HepG2 (cell line): ENCODE results near the gene EDEM1. TPM values are rescaled to one million over a fixed set of nuclear protein-coding genes. Genes with fewer than 3 reads are reported as not detected.
A peak's percentile ranks its signal among the peaks of the same experiment; 100 is the strongest.

Experiments
- ATAC-seq: fragments of 200-7000 bp; cut with Tn5 transposase; 3 replicates; pipeline ENCODE4 v1.9.1; 2020; ENCODE audit warnings: mild to moderate bottlenecking, moderate library complexity
- BruUV-seq: library from RNA; stranded (reverse); fragments of 400-500 nt; replicated peaks from 2 replicates; lab custom pipeline; 2021; lab: Mats Ljungman, UMichigan
- CTCF ChIA-PET: fragments of 300-600 bp; formaldehyde crosslinking; extraction: SDS; loops from one replicate; lab custom pipeline; 2021; ENCODE audit warnings: low total read pairs, inconsistent platforms, low intra/inter-chr PET ratio; lab: Yijun Ruan, JAX
- POLR2A ChIA-PET: fragments of 350-600 bp; sonication (Branson Sonifier 250); formaldehyde crosslinking; loops from one replicate; lab custom pipeline; 2020; ENCODE audit warnings: antibody characterized with exemption, inconsistent platforms; lab: Yijun Ruan, JAX
- DNase-seq: peaks from one replicate; pipeline ENCODE4 v3.0.0-alpha.2; 2015; ENCODE audit warnings: low spot score
- FAIRE-seq: peaks from 3 replicates; lab custom pipeline; 2011; peaks lifted over from hg19 to GRCh38; lab: Jason Lieb, UNC
- H2AFZ ChIP-seq: one replicate; pipeline ENCODE4 v1.6.1; 2011; ENCODE audit warnings: low read length, inconsistent platforms
- H3K27ac ChIP-seq: fragments of 300-600 bp; 3 replicates; pipeline ENCODE4 v1.8.0; 2011; ENCODE audit warnings: mixed run types, mild to moderate bottlenecking, mixed read lengths, low read length, inconsistent platforms; ENCODE audit not compliant: insufficient read depth; ENCODE audit errors: extremely low read length
- H3K27me3 ChIP-seq, 2 experiments: fragments of 200-600 bp in 1 of 2; 2 replicates in 1 of 2; 3 replicates in 1 of 2; pipeline versions ENCODE4 v1.6.0 to v1.8.0; 2011; ENCODE audit warnings: low read length in 2 of 2, mild to moderate bottlenecking in 2 of 2, moderate library complexity in 2 of 2, inconsistent platforms in 1 of 2; ENCODE audit not compliant: insufficient read depth in 2 of 2, control insufficient read depth in 1 of 2
- H3K36me3 ChIP-seq, 2 experiments: fragments of 200-600 bp in 1 of 2; replicated peaks in 1 of 2; 2 replicates in 1 of 2; 3 replicates in 1 of 2; pipeline versions ENCODE4 v1.5.1 to v1.8.0; 2011; ENCODE audit warnings: low read length in 2 of 2, inconsistent platforms in 1 of 2; ENCODE audit not compliant: insufficient read depth in 2 of 2, control insufficient read depth in 1 of 2
- H3K4me1 ChIP-seq: 2 replicates; pipeline ENCODE4 v1.5.1; 2012; ENCODE audit warnings: low read length, inconsistent platforms; ENCODE audit not compliant: insufficient read depth
- H3K4me2 ChIP-seq: 2 replicates; pipeline ENCODE4 v1.6.0; 2011; ENCODE audit warnings: low read depth, low read length, inconsistent platforms
- H3K4me3 ChIP-seq, 3 experiments: fragments of 200-600 bp in 1 of 3; sonication (generic), shearing (Covaris generic) in 1 of 3; replicated peaks in 1 of 3; 2 replicates each; pipeline ENCODE4 v1.5.1; 2011 to 2016; ENCODE audit warnings: low read length in 3 of 3, inconsistent platforms in 2 of 3, low read depth in 2 of 3, mild to moderate bottlenecking in 2 of 3, control low read depth in 1 of 3, mixed read lengths in 1 of 3; ENCODE audit not compliant: insufficient read depth in 1 of 3
- H3K79me2 ChIP-seq: one replicate; pipeline ENCODE4 v1.6.1; 2011; ENCODE audit warnings: low read length, inconsistent platforms; ENCODE audit not compliant: insufficient read depth
- H3K9ac ChIP-seq: 2 replicates; pipeline ENCODE4 v1.6.0; 2011; ENCODE audit warnings: mild to moderate bottlenecking, low read depth, low read length, inconsistent platforms; ENCODE audit not compliant: insufficient read depth
- H3K9me3 ChIP-seq: 2 replicates; pipeline ENCODE4 v1.5.1; 2012; ENCODE audit warnings: mild to moderate bottlenecking, low read length
- H4K20me1 ChIP-seq: 2 replicates; pipeline ENCODE4 v1.6.0; 2011; ENCODE audit warnings: inconsistent platforms, mild to moderate bottlenecking, low read length, moderate library complexity; ENCODE audit not compliant: insufficient read depth
- ATF4 ChIP-seq, 2 experiments: fragments of 450-650 bp in 1 of 2; sonication (generic) in 1 of 2; formaldehyde crosslinking; IDR thresholded peaks; 2 replicates each; pipeline versions ENCODE4 v1.5.0 to v1.8.0; 2020 to 2022; ENCODE audit warnings: mild to moderate bottlenecking in 1 of 2, missing genetic modification reagents in 1 of 2
- ATF7 ChIP-seq, 2 experiments: fragments of 450-650 bp in 1 of 2; sonication (generic) in 1 of 2; formaldehyde crosslinking in 1 of 2; IDR thresholded peaks; 2 replicates each; pipeline versions ENCODE4 v1.4.0 to v1.6.1; 2016 to 2020; ENCODE audit warnings: antibody characterized with exemption in 1 of 2, mild to moderate bottlenecking in 1 of 2, missing genetic modification reagents in 1 of 2
- DMTF1 ChIP-seq: sonication (generic); formaldehyde crosslinking; IDR thresholded peaks from 2 replicates; pipeline ENCODE4 v1.4.0; 2020; ENCODE audit warnings: mild to moderate bottlenecking, missing genetic modification reagents
- GATAD2A ChIP-seq: IDR thresholded peaks from 2 replicates; pipeline ENCODE4 v1.6.1; 2016
- HOXA9 ChIP-seq: sonication (generic); formaldehyde crosslinking; IDR thresholded peaks from 2 replicates; pipeline ENCODE4 v1.8.1; 2022; ENCODE audit warnings: missing genetic modification reagents, mild to moderate bottlenecking, moderate library complexity, borderline replicate concordance
- IRF9 ChIP-seq: sonication (generic); formaldehyde crosslinking; IDR thresholded peaks from 2 replicates; pipeline ENCODE4 v1.8.0; 2022; ENCODE audit warnings: missing genetic modification reagents, mild to moderate bottlenecking, borderline replicate concordance
- JUN ChIP-seq: sonication (generic); formaldehyde crosslinking; IDR thresholded peaks from 2 replicates; pipeline ENCODE4 v1.4.0; 2020; ENCODE audit warnings: mild to moderate bottlenecking, missing genetic modification reagents
- NFIC ChIP-seq: IDR thresholded peaks from 2 replicates; pipeline ENCODE4 v1.6.1; 2012; ENCODE audit warnings: mild to moderate bottlenecking, low read length, inconsistent platforms
- RFX1 ChIP-seq: fragments of 450-650 bp; IDR thresholded peaks from 2 replicates; pipeline ENCODE4 v1.6.1; 2017
- SALL1 ChIP-seq: sonication (generic); formaldehyde crosslinking; IDR thresholded peaks from 2 replicates; pipeline ENCODE4 v1.8.0; 2022; ENCODE audit warnings: mild to moderate bottlenecking, missing genetic modification reagents
- SCMH1 ChIP-seq: sonication (generic); formaldehyde crosslinking; IDR thresholded peaks from 2 replicates; pipeline ENCODE4 v1.9.0; 2021; ENCODE audit warnings: missing genetic modification reagents, mild to moderate bottlenecking, borderline replicate concordance
- SP4 ChIP-seq: sonication (generic); formaldehyde crosslinking; IDR thresholded peaks from 2 replicates; pipeline ENCODE4 v1.8.1; 2023; ENCODE audit warnings: mild to moderate bottlenecking, missing genetic modification reagents
- SSRP1 ChIP-seq: IDR thresholded peaks from 2 replicates; pipeline ENCODE4 v1.6.1; 2016; ENCODE audit warnings: control low read depth
- ZBTB42 ChIP-seq: sonication (generic); formaldehyde crosslinking; IDR thresholded peaks from 2 replicates; pipeline ENCODE4 v1.5.0; 2020; ENCODE audit warnings: mild to moderate bottlenecking, missing genetic modification reagents
- ZNF121 ChIP-seq: sonication (generic); formaldehyde crosslinking; IDR thresholded peaks from 2 replicates; pipeline ENCODE4 v1.5.0; 2020; ENCODE audit warnings: mild to moderate bottlenecking, missing genetic modification reagents
- ZNF362 ChIP-seq: sonication (generic); formaldehyde crosslinking; IDR thresholded peaks from 2 replicates; pipeline ENCODE4 v1.4.0; 2020; ENCODE audit warnings: missing genetic modification reagents, mild to moderate bottlenecking, borderline replicate concordance
- ZNF44 ChIP-seq: sonication (generic); formaldehyde crosslinking; IDR thresholded peaks from 2 replicates; pipeline ENCODE4 v1.5.1; 2020; ENCODE audit warnings: mild to moderate bottlenecking, missing genetic modification reagents
- ZNF563 ChIP-seq: sonication (generic); formaldehyde crosslinking; IDR thresholded peaks from 2 replicates; pipeline ENCODE4 v1.8.0; 2022; ENCODE audit warnings: mild to moderate bottlenecking, moderate library complexity, missing genetic modification reagents
- WGBS: methylation state at CpG from one replicate; pipeline ENCODE4 v1.1.6; 2017; ENCODE audit warnings: low lambda C conversion rate; 5-methylcytosine and 5-hydroxymethylcytosine counted together
- in situ Hi-C: cut with HindIII; loops from 2 replicates; pipeline ENCODE4 v1.10.0; 2017; ENCODE audit warnings: low pct_unique_long_range_greater_than_20kb; ENCODE audit not compliant: extremely low pct_ligation_motif_present
- intact Hi-C: fragments of 100-400 bp; cut with micrococcal nuclease; formaldehyde crosslinking; loops from one replicate; pipeline ENCODE4 v1.10.0; 2022; ENCODE audit not compliant: unreplicated experiment
- polyA plus RNA-seq, 8 experiments: library from polyadenylated mRNA; depleted of rRNA in 3 of 8; stranded (reverse) in 7 of 8; unstranded in 1 of 8; fragments of >200 nt; fragmentation: Illumina TruSeq in 4 of 8; extraction: Trizol in 4 of 8; gene quantifications; 2 replicates each; pipeline versions ENCODE4 v1.2.1 to v1.2.3, GENCODE V29; 2011 to 2016; ENCODE audit warnings: low read depth in 4 of 8, missing spikeins in 1 of 8, mixed read lengths in 1 of 8; ENCODE audit not compliant: insufficient read depth in 1 of 8
- total RNA-seq, 5 experiments: library from RNA; depleted of rRNA; stranded (reverse); fragments of >200 nt; fragmentation: Illumina TruSeq; extraction: Trizol; gene quantifications; 2 replicates each; pipeline ENCODE4 v1.2.3, GENCODE V29; 2016; ENCODE audit warnings: low read depth in 1 of 5

The EDEM1 gene
- total and polyA plus RNA-seq, 2 of the 13 experiments (the other 11 are each of a cell fraction or from before 2014, with no cell fraction given) = 13.8 to 25.8 TPM

- in situ Hi-C loops = no loop called here
- BruUV-seq = no TSS peak
- no peak for DNase-seq
- TF ChIP-seq RFX1 (no peak), GATAD2A (peak; percentile 58; the same call in 1 of the 2 replicates), SALL1 (CRISPR knock-in tag) (no peak), ZBTB42 (no peak), JUN (no peak), SP4 (no peak), ZNF121 (CRISPR knock-in tag) (peak; percentile 43; the same call in 1 of the 2 replicates), ZNF44 (no peak), NFIC (no peak), IRF9 (CRISPR knock-in tag) (no peak), DMTF1 (CRISPR knock-in tag) (no peak), ZNF563 (CRISPR knock-in tag) (no peak), SSRP1 (CRISPR knock-in tag) (no peak), SCMH1 (CRISPR knock-in tag) (no peak), ATF7 (IDR thresholded peaks at IDR 0.05) (peak; percentile 56), ATF7 (CRISPR knock-in tag; IDR thresholded peaks at IDR 0.05) (no peak), HOXA9 (CRISPR knock-in tag) (no peak), ATF4 (CRISPR knock-in tag; IDR thresholded peaks at IDR 0.05) (peak; percentile 83 to 100; a peak in 3 of 4 replicates), ZNF362 (CRISPR knock-in tag) (no peak)
Observed at GRCh38 chr3:5197470-5198312, 10.2 kb downstream of the EDEM1 start.

More at GRCh38 chr3:5197470-5198312, 10.2 kb downstream of the EDEM1 start:
- POLR2A ChIA-PET = interaction anchor here (2.9 kb wide), 1 partner anchor 9 kb away, joined by 15 read pairs; the partner anchor contains the start of gene EDEM1
- H3K9ac ChIP-seq = no peak overlapping the region; the same call in 1 of the 2 replicates
- ATAC-seq (no peak; the same call in 2 of the 3 replicates), FAIRE-seq (no peak)
- H3K27ac ChIP-seq = peak overlapping the region; percentile 21
- intact Hi-C loops = no loop called here
- peaks cover 6% of the 10 kb centered on the region; the same call in 1 of the 2 replicates for H4K20me1 ChIP-seq
- H3K4me2 ChIP-seq = peak overlapping the region; percentile 14; the same call in 1 of the 2 replicates
- CTCF ChIA-PET = no interaction called here
- no peak overlapping the region for H3K4me3 ChIP-seq
- H3K36me3 ChIP-seq = peaks cover 9 to 66% of the 10 kb centered on the region in 2 experiments
- H2AFZ ChIP-seq = no peak overlapping the region
- 89% methylated on average over 8 of the region's 8 CpGs for WGBS
- no peaks in the 10 kb centered on the region for H3K9me3 ChIP-seq
- H3K27me3 ChIP-seq = no peaks in the 10 kb centered on the region
- peaks cover 51% of the 10 kb centered on the region for H3K79me2 ChIP-seq
- H3K4me1 ChIP-seq = peaks cover 51% of the 10 kb centered on the region
